Esophagus squamous epithelium (tissue), 5 donors: ENCODE measurements around the gene PIK3AP1. TPM values are rescaled to one million over a fixed set of nuclear protein-coding genes. Genes with fewer than 3 reads are reported as not detected.
A peak's percentile ranks its signal among the peaks of the same experiment; 100 is the strongest.

Experiments
- DNase-seq: peaks from one replicate; lab custom pipeline; 2025; lab: John Stamatoyannopoulos, UW
- H3K27ac ChIP-seq, 4 donors: fragments of 200-600 bp; sonication (generic); one replicate each; pipeline ENCODE4 v1.5.1; 2016 to 2019; ENCODE audit warnings: mild to moderate bottlenecking in 1 of 4
- H3K27me3 ChIP-seq, 4 donors: fragments of 200-600 bp; sonication (generic); 1 replicate in 3 of 4; 2 replicates in 1 of 4; pipeline versions ENCODE4 v1.5.1 to v1.6.0; 2017 to 2021; ENCODE audit warnings: antibody characterized with exemption in 1 of 4
- H3K36me3 ChIP-seq, 3 donors: fragments of 200-600 bp; sonication (generic); one replicate each; pipeline ENCODE4 v1.5.1; 2016 to 2019
- H3K4me1 ChIP-seq, 3 donors: fragments of 200-600 bp; sonication (generic); one replicate each; pipeline ENCODE4 v1.5.1; 2017 to 2019
- H3K4me3 ChIP-seq, 4 donors: fragments of 200-600 bp; sonication (generic); 1 replicate in 3 of 4; 2 replicates in 1 of 4; pipeline ENCODE4 v1.5.1; 2016 to 2019; ENCODE audit warnings: mild to moderate bottlenecking in 2 of 4, moderate library complexity in 1 of 4
- H3K9me3 ChIP-seq, 3 donors: fragments of 200-600 bp; sonication (generic); one replicate each; pipeline ENCODE4 v1.5.1; 2016 to 2019
- POLR2A ChIP-seq, 4 donors: fragments of 450-650 bp; IDR thresholded peaks; one replicate each; pipeline ENCODE4 v1.6.1; 2017; ENCODE audit warnings: antibody characterized with exemption in 4 of 4, mild to moderate bottlenecking in 4 of 4, moderate library complexity in 3 of 4
- WGBS, 2 donors: methylation state at CpG; one replicate each; pipeline ENCODE4 v1.1.5; 2018; 5-methylcytosine and 5-hydroxymethylcytosine counted together
- intact Hi-C: fragments of 100-400 bp; cut with DNase I; formaldehyde crosslinking; loops from one replicate; pipeline ENCODE4 v1.15.0; 2022
- total RNA-seq, 4 donors: library from RNA; depleted of rRNA; stranded (reverse); fragments of >200 nt; gene quantifications; one replicate each; pipeline ENCODE4 v1.1.0, GENCODE V29; 2016
- TF ChIP-seq, protein P1 (sequence below), 6 experiments: fragments of 450-650 bp in 4 of 6; fragments of 200-600 bp in 2 of 6; sonication (generic) in 2 of 6; IDR thresholded peaks; one replicate each; pipeline ENCODE4 v1.5.1; 2016 to 2019; ENCODE audit warnings: antibody characterized with exemption in 6 of 6, mild to moderate bottlenecking in 4 of 6, moderate library complexity in 4 of 6
- donor health status: DM: yes; HTN: yes; CAD: no.

PIK3AP1 gene
- total RNA-seq, 4 donors from 2014 or later = 0.57 to 7.6 (median 3.7) TPM

DNA sequence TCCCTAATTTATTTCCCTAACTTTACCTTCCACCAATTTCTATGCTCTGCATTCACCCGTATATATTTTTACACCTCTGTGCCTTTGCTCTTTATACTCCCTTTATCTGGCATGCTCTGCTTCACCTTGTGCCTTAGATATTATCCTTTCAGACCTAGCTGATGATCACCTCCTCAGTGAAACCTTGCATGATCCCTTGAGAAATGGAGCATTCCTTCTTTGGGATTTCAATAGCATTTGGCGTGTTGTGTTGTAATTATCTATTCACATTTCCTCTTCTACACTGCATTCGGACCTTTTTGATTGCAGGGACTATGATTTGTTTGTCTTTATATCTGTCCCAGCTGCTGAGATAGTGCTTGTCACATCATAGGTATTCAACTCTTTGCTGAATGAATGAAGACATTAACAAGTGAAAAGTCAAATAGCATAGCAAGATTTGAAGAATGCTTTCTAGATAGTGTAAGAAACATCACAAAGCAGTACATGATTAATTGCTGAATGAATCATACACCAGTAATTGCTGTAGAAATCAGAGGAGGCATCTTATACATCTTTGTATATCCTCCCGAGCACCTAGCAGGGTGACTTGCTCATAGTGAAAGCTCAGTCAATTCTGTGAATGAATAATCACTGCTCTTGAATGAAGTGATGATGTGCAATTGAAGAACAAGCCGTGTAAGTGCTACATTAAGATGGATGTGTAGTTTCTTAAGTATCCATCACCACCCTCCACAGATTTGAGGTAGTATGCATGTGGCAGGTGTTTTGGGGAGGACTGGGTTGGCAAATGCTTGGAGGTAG lies 131.5 kb downstream of the PIK3AP1 start:
- Histone ChIP-seq H3K9me3 (no peaks in the 10 kb centered on the region), H3K27me3 (no peaks in the 10 kb centered on the region), H3K4me3 (no peak overlapping the region), H3K27ac (no peak overlapping the region), H3K4me1 (peaks cover 5 to 42% (median 15%) of the 10 kb centered on the region in 3 donors), H3K36me3 (no peaks in the 10 kb centered on the region)
- no peak for TF ChIP-seq POLR2A (IDR thresholded peaks at IDR 0.05)
- no peak for DNase-seq
- intact Hi-C loops = no loop called here
- 44 to 47% methylated on average over 5 of the region's 5 CpGs for WGBS, 2 donors

DNA sequence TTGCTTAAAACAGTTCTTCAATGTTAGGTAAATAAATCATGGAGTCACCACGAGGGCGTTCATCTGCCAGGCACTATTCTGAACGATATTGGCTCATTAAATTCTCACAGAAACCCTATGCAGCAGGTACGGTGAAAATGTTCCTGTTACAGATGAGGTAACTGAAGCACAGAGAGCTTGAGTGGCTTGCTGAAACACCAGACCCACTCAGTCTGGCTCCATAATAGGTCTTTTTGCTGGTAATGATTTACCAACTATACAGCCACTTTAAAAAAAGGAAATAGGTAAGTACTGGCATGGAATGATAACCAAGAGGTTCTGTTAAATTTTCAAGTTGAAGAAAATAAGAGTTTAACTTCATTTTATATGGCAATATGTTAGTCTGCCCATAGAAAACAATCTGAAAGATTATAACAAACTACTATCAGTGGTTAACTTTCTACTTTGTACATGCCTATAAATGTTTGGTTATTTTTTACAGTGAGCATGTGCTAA lies 132.2 kb downstream of the PIK3AP1 start:
- no peaks in the 10 kb centered on the region for H3K27me3 ChIP-seq
- no peaks in the 10 kb centered on the region for H3K9me3 ChIP-seq
- no peak for DNase-seq
- peak overlapping the region in 3 of 4 donors; percentile 67 to 93 (median 84) for H3K4me3 ChIP-seq
- TF ChIP-seq, protein P1, sequence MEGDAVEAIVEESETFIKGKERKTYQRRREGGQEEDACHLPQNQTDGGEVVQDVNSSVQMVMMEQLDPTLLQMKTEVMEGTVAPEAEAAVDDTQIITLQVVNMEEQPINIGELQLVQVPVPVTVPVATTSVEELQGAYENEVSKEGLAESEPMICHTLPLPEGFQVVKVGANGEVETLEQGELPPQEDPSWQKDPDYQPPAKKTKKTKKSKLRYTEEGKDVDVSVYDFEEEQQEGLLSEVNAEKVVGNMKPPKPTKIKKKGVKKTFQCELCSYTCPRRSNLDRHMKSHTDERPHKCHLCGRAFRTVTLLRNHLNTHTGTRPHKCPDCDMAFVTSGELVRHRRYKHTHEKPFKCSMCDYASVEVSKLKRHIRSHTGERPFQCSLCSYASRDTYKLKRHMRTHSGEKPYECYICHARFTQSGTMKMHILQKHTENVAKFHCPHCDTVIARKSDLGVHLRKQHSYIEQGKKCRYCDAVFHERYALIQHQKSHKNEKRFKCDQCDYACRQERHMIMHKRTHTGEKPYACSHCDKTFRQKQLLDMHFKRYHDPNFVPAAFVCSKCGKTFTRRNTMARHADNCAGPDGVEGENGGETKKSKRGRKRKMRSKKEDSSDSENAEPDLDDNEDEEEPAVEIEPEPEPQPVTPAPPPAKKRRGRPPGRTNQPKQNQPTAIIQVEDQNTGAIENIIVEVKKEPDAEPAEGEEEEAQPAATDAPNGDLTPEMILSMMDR (IDR thresholded peaks at IDR 0.05) = no peak
- TF ChIP-seq POLR2A (IDR thresholded peaks at IDR 0.05) = no peak
- 12 to 17% methylated on average over 4 of the region's 4 CpGs for WGBS, 2 donors
- intact Hi-C loops = no loop called here
- H3K4me1 ChIP-seq = peaks cover 5 to 49% (median 15%) of the 10 kb centered on the region in 3 donors
- H3K36me3 ChIP-seq = no peaks in the 10 kb centered on the region
- peak overlapping the region; percentile 95 to 100 (median 98) for H3K27ac ChIP-seq

DNA sequence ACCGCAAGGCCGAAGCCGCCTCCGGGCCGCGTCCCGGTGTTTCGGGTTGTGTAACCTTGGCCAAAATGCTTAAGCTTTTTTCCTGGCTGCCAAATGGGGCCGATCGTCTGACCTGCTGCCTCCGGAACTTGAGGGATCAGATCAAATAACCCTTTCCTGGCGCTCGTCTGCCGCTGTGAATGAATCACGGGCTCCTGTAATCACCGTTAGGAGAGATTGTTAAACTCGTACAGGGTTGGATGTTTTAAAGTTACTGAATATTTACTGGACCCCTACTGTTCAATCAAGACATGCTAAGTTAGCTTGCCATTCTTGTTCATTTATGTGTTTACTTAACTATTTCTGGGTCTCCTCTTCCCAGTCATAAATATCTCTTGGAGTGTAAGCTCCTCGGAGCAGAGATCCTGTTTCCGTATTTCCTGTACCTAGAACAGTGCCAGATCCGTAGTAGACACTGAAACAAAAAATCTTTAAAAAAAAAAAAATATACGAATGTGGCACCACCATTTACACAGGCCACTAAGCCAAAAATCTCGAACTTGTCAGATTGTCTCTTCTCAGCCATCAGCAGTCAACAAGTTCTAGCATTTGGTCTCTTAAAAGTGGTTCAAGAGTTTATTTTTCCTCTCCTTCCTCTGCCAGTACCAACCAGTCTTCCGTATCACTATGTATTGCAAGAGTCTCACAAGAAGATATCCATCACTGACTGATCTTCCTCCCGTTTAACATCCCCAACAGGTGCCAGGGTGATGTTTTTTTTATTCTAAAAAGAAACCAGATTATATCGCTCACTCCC lies 132.9 kb downstream of the PIK3AP1 start:
- DNase-seq = no peak
- Histone ChIP-seq H3K9me3 (no peaks in the 10 kb centered on the region), H3K4me1 (peaks cover 5 to 55% (median 18%) of the 10 kb centered on the region in 3 donors), H3K27ac (peak overlapping the region; percentile 95 to 100 (median 98)), H3K36me3 (no peaks in the 10 kb centered on the region), H3K4me3 (peak overlapping the region; percentile 67 to 93 (median 84)), H3K27me3 (no peaks in the 10 kb centered on the region)
- WGBS, 2 donors = 1 to 2% methylated on average over 17 to 19 of the region's 25 CpGs
- no peak for TF ChIP-seq POLR2A (IDR thresholded peaks at IDR 0.05)
- TF ChIP-seq, protein P1 (IDR thresholded peaks at IDR 0.05) = no peak
- intact Hi-C loops = no loop called here

DNA sequence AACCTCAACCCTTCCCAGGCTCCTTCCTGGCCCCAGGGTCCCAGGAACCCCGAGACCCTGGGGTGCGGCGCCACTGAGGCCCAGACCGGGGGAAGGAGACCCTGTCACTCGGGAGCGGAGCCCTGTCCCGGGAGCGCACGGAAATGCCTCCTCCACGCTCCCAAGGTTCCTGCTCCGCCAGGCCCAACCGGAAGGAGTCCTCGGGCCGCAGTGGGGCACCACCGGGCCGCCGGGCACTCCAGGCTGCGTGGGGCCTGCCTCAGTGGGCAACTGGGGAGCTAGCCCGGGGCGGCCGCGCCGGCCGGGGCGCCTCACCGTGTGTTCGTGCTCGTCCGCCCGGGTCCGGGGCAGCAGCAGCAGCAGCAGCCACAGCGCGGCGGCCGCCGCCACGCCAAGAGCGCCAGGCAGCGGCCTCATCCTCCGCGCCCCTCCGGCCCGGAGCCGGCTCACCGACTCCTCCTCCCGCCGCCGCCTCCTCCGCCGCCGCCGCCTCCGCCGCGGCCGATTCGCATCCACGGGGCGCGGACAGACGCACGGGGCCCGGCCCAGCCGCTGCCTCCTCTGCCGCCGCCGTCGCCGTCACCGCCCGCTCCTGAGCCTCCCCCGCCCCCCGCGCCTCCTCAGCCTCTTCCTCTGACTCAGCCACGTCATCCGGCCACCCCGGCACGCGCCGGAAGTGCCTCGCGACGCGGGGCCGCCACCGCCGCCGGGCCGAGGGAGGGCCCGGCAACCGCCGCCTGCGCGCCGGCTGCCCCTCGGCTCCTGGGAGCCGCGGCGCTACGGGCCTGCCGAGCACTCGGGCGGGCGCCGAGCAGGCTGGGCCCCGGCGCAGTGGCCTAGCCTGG lies 133.7 kb downstream of the PIK3AP1 start, which contains the start of gene TM9SF3:
Gene TM9SF3, minus strand, starts transcription at position 594 of the 845 bp plus-strand sequence. Its CDS starts 177 bp downstream, at position 417.
- Histone ChIP-seq H3K27me3 (no peaks in the 10 kb centered on the region), H3K9me3 (no peaks in the 10 kb centered on the region), H3K4me1 (peaks cover 5 to 64% (median 21%) of the 10 kb centered on the region in 3 donors), H3K4me3 (peak within 1 kb of the TSS; percentile 67 to 93 (median 84)), H3K27ac (peak within 1 kb of the TSS; percentile 95 to 100 (median 98)), H3K36me3 (no peaks in the 10 kb centered on the region)
- intact Hi-C loops = no loop called here
- DNase-seq = peak; percentile 70
- TF ChIP-seq, protein P1 (IDR thresholded peaks at IDR 0.05) = peak in 1 of 6 experiments; percentile 9
- TF ChIP-seq POLR2A (IDR thresholded peaks at IDR 0.05) = peak in 3 of 4 donors; percentile 70 to 90 (median 85)
- no CpG with 5 or more reads among the region's 107 CpGs for WGBS, 2 donors
